Non-pigmented ciliary epithelial cell (primary cell): ENCODE measurements around the gene KAT14.
"Not testable (repeated sequence)": the region's sequence is repeated elsewhere in the genome, so short reads cannot be mapped to it uniquely, and the experiment has no call there.

Experiments
- DNase-seq: peaks from one replicate; pipeline ENCODE4 v3.0.0-alpha.2; 2010; ENCODE audit warnings: low read depth

The KAT14 gene

DNA sequence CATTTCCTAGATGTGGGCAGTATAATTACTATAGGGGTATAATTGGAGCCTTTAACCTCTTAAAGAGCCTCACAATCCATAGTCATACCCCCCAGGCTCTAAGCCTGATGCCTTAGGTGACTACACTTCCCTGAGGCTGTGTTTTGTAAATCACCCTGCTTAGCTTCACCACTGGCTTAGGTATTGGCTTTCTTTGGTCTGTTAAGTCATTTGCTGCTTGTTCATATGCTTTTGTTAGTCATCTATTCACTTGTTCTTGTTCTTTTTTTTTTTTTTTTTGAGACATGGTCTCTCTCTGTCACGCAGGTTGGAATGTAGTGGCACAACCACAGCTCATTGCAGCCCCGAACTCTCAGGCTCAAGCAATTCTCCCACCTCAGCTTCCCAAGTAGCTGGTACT, 26.7 kb downstream of the KAT14 start:
- no peak for DNase-seq

DNA sequence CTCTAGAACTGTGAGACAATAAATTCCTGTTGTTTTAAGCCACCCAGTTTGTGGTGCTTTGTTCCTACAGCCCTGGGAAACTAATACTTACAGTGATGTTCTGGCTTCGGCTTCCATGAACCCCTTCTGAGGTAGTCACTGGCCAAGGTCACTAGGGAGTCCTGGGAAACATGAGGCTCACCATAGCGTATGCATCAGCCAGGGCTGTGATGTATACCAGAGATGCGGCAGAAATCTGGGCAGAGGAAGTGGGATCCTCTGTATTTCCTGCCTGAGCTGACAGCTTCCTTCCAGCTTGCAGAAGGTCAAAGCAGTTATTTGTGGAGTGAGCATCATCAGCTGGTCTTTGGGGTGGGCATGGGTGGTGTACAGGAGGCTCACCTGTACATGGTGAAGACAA, 27.9 kb downstream of the KAT14 start:
- no peak for DNase-seq

DNA sequence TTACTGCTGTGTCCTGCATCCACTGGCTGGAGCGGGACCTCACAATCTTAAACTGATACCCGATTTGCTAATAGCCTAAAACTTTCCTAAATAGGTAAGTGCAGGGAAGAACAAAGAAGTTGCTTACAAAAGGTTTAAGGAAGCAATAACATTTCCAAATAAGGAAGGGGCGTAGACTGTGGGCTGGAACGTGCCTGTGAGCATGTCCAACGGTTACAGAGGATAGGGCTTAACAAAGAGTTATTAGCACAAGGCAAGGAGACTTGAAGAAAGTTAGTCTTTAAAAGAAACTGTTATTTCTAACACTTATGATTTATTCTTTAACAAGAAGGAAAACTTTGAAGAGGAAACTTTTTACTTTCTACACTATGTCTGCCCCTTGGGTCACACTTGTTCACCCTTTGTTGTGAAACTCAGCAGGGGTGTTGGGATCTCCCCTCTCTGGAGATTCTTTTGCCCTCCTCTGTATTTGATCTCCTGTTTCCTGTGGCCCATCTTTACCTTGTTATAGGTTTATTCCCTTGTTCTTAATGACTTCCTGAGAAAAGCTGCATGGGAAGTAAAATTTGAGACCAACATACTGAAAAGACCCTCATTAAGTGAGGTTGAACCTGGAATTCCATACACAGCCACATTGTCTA, 28.7 kb downstream of the KAT14 start:
- DNase-seq: no peak

DNA sequence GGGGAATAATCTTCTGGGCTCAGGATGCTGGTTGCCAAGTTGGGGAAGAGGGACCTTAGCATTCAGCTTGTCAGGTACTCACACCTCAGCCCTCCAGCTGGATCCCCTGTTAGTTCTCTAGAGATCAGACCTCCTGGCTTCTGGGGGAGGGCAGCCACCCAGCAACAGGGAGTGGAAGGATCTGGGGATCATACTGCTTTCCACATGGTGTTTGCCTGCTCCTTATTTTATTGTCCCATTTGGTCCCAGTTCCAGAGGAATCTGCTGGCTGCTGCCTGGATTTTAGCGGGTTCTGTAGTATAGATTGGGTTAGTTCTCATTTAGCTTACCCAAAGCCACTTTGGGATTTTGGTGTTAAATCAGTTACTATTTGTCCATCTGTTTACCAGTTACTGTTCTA, 29.3 kb downstream of the KAT14 start:
- no peak for DNase-seq

GRCh38 chr20:18172379-18172778, 34.7 kb downstream of the KAT14 start:
- DNase-seq: no peak

DNA sequence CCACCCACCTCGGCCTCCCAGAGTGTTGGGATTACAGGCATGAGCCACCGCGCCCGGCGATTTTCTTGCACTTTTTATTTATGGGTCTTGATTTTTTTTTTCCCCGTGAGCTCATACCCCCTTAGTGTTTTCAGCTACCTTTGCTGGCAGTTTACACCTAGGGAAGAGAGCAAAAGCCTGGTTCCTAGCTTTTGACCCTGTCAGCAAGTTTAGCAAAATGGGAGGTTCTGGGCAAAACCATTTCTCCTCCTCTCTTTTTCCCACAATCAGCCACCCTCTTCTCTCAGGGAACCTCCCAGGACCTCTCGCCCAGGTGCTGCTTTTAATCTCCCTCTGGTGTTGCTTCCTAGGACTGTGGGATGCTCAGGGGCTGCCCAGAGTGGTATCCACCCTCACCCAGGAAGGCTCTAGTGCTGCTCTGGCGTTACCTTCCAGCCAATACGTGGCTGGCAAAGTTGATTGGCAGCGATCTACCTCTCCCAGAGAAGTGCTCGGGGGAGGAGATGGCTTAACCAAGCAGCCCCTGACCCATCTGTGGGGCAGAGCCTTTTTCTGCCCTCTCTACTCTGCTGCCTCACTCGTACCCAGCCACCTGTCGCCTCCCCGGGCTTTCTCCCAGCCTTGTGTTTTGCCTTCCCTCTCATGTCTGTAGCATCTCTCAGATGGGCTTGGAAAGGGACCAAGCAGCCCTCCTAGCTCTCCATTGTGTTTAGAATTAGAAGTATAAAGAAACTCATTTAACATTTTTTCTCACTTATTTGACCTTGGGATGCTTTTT, 37.4 kb downstream of the KAT14 start:
- DNase-seq: no peak

- no peak for DNase-seq
These were observed 38.7 kb downstream of the KAT14 start for GRCh38 chr20:18176318-18176785.

GRCh38 chr20:18180366-18180765, 42.7 kb downstream of the KAT14 start:
- DNase-seq: not testable (repeated sequence)

DNA sequence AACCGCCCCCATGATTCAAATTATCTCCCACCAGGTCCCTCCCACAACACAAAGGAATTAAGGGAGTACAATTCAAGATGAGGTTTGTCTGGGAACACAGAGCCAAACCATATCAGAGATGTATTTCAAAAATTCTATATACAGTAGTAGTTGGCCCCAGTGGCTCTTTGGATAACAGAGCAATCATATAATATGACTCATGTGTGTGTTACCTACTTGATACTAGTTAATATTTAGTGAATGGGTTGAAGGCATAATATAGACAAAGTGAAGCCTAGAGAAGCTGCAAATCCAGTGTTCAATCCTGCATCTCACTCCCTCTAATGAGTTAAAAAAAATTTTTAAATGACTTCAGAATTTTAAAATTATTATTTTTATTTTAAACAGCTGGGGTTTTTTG, 43.2 kb downstream of the KAT14 start:
- DNase-seq: no peak

- no peak for DNase-seq
These were observed 49.4 kb downstream of the KAT14 start for GRCh38 chr20:18187020-18187419.

DNA sequence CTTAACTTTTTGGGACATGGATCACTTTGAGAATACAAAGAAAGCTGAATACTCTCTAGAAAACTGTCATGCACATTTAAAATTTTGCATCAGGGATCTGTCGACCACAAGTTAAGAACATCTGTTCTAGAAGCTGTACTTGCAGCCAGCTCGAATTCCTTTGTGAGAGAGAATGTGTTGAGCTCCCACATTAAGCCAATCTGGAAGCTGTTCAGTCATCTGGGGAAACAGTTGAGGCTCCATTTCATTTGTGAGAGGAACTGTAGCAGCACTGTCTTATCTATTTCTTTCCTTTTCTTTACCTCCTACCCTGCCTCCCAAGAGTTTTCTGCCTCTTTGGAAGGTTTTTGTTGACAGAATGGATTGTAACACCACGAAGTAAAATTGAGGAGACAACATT, 50.8 kb downstream of the KAT14 start:
- no peak for DNase-seq

DNA sequence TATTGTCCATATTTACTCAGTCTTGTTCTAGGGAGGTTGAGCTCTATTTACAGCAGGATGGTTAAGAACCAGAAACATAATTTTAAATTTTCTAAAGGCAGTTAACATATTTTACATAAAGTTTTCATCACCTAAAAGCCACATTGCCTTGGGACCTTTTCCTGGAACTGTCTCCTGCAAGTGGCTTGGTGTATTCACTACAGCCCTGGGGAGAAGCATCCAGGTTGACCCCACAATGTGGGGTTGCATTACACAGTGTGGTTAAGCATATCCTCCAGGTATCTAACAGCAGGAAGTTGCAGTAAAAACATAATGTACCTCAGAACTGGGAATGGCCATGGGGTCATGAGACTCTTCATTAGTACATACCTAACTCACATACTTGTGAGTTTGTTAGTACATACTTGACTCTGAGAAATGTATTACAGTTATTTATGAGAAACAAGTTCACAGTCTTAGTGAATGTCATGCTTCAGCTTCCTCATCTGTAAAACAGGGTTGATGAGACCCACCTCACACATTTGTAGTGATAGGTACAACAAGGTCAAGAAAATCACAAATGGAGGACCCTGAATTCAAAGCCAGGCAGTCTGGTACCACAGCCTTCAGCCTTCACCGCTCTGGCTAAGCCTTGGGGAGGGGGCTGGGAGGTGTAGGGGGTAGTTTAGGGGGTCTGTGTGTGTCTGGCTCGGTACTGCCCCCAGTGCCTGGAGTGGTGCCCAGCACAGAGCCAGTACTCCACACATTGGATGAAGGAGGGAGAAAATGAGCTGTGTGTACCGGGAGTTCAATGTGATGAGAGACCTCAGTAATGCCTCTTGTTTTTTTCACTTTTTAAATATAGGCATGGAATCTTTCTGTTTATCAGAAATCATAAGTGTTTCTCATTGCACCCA, 52.9 kb downstream of the KAT14 start:
- no peak for DNase-seq

- DNase-seq: no peak
These were observed 53.6 kb downstream of the KAT14 start for GRCh38 chr20:18191306-18191705.

DNA sequence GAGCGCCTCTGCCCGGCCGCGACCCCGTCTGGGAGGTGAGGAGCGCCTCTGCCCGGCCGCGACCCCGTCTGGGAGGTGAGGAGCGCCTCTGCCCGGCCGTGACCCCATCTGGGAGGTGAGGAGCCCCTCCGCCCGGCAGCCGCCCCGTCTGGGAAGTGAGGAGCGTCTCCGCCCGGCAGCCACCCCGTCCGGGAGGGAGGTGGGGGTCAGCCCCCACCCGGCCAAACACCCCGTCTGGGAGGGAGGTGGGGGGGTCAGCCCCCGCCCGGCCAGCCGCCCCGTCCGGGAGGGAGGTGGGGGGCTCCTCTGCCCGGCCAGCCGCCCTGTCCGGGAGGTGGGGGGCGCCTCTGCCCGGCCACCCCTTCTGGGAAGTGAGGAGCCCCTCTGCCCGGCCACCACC, 56.8 kb downstream of the KAT14 start:
- not testable (repeated sequence) for DNase-seq

DNA sequence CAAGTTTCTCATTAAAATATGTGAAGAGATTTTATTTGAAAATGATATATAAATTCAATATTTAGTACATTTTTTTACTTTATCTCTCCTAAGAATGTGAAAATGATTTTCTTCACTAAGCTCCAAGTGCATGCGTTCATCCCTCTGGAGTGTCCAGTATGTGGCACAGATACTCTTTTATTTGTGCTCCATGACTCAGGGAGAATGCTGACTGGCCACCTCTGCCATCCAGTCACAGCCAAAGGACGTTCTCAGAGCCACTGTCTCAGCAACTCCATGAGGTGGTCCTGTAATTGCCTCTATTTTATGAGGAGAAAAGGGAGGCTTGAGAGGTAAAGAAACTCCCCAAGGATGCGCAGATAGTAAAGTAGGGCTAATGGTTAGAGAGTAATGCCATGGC, 58.3 kb downstream of the KAT14 start:
- no peak for DNase-seq

- DNase-seq: no peak
These were observed 59.9 kb downstream of the KAT14 start for GRCh38 chr20:18197382-18198070.

DNA sequence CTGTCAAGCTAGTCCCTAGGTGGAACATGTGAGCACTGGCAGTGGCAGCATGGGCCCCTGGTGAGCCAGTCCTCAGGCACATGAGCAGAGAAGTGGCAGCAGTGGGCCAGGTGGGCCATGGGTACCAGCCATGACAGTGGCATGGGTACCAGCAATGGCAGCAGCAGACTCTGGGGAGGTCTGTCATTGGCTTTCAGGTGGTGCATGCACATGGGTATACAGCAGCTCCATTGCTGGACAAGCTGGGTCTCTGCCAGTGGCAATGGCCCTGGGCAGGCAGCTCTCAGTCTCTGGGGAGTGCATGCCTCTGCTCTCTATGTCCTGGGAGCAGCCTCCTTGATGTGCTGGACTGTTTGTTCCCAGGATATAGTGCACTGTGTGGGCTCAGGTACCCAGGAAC, 65.3 kb downstream of the KAT14 start:
- no peak for DNase-seq

- not testable (repeated sequence) for DNase-seq
These were observed 66.0 kb downstream of the KAT14 start for GRCh38 chr20:18203700-18204099.

DNA sequence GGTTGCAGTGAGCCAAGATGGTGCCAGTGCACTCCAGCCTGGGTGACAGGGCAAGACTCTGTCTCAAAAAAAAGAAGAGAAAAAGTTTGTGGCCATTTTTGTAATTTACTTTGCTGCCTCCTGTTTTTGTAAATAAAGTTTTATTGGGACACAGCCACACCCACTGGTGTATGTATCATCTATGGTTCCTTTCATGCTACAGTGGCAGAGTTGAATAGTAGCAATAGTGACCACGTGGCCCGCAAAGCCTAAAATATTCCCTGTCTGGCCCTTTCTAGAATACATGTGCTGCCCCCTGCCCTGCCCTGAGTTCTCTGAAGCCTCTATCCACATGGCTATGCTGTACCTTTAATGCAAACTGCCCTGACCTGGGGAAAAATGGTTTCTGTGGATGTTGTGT, 75.3 kb downstream of the KAT14 start:
- no peak for DNase-seq

GRCh38 chr20:18215566-18215965, 77.9 kb downstream of the KAT14 start:
- no peak for DNase-seq

GRCh38 chr20:18218280-18218679, 80.6 kb downstream of the KAT14 start:
- DNase-seq: no peak

DNA sequence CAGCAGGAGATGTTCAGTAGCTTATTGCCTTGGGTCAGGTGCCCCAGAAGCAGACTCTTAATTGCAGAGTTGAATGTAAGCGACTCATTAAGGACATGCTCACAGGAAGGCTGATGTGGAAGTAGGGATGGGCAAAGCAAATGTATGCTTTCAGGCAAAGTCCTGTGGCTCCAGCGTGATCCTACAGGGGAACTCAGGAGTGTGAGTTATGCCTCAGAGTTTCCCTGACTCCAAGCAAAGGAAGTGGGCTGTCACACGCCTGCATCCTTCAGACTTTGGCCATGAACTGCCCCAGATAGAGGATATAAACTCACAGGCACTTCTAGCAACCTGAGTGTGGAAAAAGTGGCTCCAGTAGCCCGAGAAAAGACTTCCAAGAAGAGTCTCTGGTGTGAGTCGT, 85.7 kb downstream of the KAT14 start:
- DNase-seq: no peak
